T47D (cell line): Measurements from ENCODE around the gene ZCCHC7.
"Not testable (repeated sequence)": the region's sequence is repeated elsewhere in the genome, so short reads cannot be mapped to it uniquely, and the experiment has no call there.

Experiments used
- DNase-seq, 2 experiments: peaks; one replicate each; pipeline versions ENCODE4 v3.0.0 to v3.0.0-alpha.2; 2011 to 2012; ENCODE audit warnings: low read depth in 1 of 2, low spot score in 1 of 2
- JUND ChIP-seq: IDR thresholded peaks from 2 replicates; pipeline ENCODE4 v1.6.1; 2012; ENCODE audit warnings: low read depth
- in situ Hi-C: cut with HindIII; loops from 2 replicates; pipeline ENCODE4 v1.10.0; 2016; ENCODE audit warnings: low sequenced_read_pairs, low pct_unique_long_range_greater_than_20kb

The ZCCHC7 gene

DNA sequence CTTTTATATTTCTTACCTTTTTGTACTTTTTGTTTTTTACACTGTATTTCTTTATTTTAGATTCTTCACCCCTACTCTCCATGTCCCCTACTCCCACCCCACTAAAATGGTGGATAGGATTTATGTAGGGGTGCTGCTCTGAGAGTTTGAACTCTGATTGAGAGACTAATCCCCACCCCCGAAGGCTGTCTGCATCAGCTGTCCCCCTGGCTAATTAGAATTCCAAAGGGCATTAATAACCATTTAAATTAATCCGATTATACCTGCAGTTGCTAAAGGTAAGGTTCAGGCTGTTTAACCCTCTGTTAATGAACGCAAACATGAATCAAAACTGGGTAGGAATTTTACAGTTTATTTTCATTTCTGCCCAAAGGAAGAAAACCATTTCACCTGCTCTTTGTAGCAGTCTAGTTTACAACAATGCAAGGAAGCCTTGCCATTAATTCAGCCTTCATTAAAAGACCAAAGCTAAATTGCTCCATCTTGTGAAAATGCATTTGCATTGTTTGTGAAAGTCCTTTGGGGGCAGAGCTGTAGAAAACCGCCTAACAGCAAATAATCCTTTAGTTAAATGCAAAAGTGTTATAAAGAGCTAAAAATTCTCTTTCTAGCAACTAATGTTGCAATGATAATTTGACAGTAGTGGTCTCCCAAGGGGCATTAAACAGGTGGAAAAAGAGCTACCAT is 71.2 kb downstream of the ZCCHC7 start:
- in situ Hi-C loops, result no loop called here
- no peak for DNase-seq
- TF ChIP-seq JUND, result no peak

DNA sequence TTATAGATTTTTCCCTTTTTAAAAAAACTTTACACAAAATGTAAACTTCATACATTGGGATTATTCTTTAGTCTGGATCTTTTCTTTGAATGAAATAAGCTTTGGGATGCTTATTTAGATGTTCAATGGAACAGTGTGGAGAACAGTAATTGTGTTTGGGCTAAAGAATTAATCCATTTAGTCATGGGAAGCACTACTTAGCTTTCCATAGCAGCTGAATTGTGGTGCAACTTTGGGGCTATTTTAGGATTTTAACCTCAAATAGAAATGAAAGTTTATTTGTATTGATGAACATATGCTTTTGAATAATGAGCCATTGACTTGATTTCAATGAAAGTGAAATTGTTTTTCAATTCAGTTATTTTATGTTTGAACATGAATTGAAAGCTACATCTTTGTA is 72.4 kb downstream of the ZCCHC7 start:
- in situ Hi-C loops, result no loop called here
- no peak for TF ChIP-seq JUND

DNA sequence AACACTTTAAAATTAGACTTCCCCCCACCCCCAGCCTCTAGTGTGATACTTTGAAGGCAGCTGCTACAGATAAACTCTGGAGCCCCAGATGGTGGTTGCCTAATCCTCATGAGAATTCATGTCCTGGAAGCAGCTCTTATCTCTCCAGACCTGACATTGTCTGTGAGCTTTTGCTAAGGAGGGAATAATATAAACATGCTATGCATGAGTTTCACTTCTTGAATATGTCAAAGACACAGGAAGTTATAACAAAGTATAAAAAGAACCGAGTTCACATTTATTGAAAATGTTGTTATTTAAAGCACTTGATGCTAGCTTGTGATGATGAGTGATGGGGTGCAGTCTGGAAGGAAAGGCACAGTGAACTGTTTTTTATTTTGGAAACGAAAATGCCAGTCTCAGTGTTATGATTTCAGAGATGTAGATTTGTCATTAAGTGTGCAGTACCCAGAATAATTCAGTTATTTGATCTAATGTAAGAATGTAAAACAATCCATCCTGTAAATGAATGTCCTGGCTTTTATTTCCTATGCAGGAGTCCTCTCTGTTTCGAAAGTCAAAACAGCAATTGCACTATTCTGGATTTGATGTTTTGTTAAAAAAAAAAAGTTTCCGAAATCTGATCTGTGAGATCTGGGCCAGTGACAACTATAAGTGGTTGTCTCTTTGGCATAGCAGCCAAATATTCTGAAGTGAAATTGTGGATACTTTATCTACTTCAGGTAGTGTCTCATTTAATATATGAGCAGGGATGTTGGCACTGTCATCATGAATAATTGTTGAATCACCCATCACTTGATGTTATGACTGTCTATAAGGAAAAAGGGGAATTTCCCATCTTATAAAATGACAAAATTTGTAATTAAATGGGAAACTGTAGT is 77.0 kb downstream of the ZCCHC7 start:
- no peak for DNase-seq
- TF ChIP-seq JUND, result no peak
- in situ Hi-C loops, result no loop called here

More for the DNA sequence above, 72.4 kb downstream of the ZCCHC7 start:
- no peak for DNase-seq

DNA sequence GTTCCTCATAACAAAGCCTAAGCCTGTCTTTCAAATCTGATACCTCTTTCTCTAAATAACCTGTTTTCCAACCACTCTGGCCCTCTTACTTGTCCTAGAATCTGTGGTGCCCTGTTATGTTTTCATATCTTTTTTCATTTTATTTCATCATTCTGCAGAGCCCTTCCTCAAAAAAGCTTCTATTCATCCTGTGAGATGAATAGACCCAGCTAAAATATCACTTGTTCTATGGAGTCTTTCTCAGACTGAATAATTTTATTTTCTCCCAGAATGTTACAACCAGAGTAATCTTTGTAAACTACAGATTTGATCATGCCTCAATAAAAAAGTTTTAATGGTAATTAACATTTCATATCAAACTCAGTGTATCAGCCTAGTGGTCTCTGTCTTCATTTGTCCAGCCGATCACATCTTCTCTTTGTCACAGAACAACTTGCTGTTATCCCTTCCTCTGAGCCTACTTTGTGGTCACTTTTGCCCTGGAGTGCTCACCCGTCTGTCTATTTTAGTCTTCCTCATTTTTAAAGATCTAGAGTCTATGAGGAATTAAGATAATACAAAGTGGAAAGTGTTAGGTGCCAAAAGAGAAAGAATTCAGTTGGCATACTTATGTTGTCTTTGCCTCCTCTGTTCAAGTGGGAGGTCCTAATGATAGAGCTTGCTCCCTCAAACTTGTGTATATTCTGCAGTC is 77.8 kb downstream of the ZCCHC7 start:
- TF ChIP-seq JUND, result no peak
- in situ Hi-C loops, result no loop called here
- DNase-seq, result no peak

DNA sequence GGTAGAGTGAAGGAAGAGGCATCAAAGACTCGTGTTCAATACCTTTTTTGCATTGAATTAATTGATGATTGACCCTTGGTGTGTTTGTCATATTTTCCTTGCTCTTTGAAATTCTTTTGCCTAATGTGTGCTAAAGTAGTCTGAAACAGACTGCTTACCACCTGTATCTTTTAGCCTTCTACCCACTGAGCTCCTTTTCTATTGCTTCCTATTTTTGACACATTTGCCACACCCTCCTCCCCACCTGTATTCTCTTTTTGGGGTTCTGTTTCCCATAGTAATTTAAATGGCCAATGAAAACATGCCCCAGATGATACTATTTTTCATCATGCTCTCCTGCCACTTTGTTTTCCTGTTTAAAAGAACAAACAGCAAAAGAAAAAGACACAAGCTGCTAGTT is 78.5 kb downstream of the ZCCHC7 start:
- DNase-seq, result no peak
- TF ChIP-seq JUND, result no peak
- in situ Hi-C loops, result no loop called here

DNA sequence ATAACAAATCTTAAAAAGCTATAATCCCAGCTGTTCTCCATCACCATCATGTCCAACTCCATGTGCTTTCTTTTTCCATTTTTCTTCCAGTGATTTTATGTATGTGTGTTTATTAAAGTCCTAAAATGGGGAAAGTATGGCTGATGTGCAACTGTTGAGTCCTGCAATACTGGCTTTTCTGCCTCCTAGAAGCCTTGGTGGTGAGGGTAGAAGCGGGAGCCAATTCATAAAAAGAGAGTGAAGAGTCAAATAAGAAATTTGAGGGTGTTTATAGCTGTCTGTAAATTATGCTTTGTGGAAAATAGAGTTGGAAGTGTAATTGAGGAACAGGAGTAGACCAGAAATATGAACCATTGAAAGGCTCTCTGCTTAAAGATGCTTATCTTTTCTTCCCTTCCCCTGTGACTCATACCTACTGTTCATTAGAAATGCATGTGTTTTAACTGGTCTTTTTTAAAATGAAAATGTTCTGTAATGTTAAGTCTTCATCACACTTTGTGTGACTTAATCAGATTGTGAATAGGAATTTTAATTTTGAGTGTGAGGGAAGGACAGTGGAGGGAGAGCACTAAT is 80.1 kb downstream of the ZCCHC7 start:
- no peak for TF ChIP-seq JUND
- no peak for DNase-seq
- in situ Hi-C loops, result no loop called here

DNA sequence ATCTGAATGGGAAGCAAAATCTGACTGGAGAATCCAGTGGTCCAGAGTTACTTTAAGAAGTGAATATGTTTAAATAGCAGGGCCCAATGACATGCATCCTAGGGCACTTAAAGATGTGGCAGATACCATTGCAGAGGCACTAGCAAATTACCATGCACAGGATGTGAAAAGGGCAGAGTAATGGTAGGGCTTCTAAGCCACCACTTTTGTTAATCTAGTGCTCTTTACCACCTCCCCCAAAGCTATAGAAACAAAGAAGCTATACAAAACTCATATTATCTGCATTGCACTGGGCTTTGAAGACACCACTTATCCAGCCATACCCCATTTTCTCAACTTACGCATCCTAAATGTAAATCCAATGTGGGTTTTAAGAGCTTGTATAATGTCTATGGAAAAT is 81.2 kb downstream of the ZCCHC7 start:
- no peak for DNase-seq
- in situ Hi-C loops, result no loop called here
- no peak for TF ChIP-seq JUND

DNA sequence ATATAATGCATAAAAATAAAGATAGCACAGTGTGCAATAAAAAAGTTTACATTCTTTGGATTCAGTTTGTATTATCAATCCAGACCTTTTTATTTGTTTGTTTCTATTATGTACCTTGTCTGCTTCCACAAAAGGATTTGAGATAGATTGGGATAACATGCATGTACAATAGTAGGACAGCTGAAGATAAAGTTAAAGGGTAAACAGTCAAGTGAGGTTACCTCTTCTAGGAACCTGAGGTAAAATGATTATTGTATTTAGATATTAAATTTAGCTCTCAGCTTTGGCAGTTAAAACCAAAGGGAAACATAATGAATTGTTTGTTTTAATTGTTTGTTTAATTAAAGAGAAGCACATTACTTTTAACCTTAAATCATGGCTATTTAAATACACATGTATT is 81.7 kb downstream of the ZCCHC7 start:
- no peak for DNase-seq
- TF ChIP-seq JUND, result no peak
- in situ Hi-C loops, result no loop called here

DNA sequence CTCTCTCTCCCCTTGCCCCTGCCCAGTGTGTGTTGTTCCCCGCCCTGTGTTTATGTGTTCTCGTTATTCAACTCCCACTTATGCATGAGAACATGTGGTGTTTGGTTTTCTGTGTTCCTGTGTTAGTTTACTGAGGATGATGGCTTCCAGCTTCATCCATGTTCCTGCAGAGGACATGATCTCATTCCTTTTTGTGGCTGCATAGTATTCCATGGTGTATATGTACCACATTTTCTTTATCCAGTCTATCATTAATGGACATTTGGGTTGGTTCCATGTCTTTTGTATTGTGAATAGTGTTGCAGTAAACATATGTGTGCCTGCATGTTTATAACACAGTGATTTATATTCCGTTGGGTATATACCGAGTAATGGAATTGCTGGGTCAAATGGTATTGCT is 83.1 kb downstream of the ZCCHC7 start:
- DNase-seq, in situ Hi-C loops: not testable (repeated sequence)

DNA sequence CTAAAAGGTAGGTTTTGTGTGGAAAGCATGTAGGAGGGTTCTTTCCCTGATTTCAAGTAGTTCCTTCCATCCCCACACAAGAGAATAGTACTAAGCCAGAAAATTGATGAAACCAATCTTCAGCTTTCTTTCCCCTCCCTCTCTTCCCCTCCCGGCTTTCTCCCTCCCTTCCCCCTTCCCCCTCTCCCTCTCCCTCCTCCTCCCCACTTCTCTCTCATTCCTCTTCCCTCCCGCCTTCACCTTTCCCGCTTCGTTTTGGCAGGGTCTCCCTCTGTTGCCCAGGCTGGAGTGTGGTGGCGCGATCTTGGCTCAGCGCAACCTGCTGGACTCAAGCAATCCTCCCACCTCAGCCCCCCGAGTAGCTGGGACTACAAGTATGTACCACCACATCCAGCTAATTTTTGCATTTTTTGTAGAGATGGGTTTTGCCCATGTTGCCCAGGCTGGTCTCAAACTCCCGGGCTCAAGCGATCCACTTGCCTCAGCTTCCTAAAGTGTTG is 85.8 kb downstream of the ZCCHC7 start:
- DNase-seq, result no peak
- no peak for TF ChIP-seq JUND
- in situ Hi-C loops, result no loop called here

DNA sequence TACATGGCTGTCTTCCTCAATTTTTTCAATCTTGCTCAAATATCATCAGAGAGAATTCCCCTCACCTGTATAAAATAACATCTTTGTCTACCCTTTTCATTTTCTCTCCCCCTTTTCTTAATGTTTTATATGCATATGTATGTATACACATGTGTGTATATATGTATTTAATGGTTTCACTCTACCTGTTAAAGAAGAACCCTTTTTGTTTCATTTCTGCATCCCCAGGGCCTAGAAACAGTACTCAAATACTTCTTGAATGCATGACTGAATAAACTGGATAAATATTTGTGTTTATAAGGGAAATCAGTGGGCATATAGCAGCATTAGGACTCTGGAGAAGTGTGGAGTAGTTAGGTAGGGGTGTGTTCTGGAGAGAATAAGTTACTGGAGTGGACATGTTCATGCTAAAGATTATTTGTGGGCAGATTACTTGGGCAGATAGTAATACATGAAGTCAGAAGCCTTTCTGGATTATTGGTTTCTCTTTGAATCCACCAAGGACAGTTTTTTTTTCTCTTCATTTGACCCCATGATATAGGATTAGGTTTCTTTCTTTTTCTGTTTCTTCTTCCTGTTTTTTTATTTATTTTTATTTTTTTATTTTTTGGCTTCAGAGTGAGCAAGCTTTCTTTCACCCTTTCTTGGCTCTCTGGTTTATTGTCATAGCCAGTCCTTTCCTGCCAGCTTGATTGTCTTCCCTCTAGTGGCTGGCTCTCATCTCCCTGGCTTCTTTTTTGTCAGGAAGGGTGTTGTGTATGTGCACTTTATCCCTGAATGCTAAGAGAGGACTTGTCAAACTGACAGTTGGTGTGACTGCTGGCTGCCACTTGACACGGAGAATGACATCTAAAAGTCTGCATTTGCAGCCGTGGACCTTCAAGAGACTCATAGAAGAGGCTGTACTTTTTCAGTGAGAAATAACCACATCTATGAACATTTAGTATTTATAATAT is 89.3 kb downstream of the ZCCHC7 start:
- peak in 1 of 2 experiments; percentile 43 for DNase-seq
- TF ChIP-seq JUND, result no peak
- in situ Hi-C loops, result no loop called here
